Measurements from ENCODE around the gene ZNF593.

Gene ZNF593

GRCh38 chr1:26171084-26172072 is 1.7 kb downstream of the ZNF593 start, which contains the start of gene ZNF593OS:
Gene ZNF593OS (minus strand): TSS chr1:26171832. CDS start chr1:26171661, 171 bp downstream.
- Histone ChIP-seq H3K4me3 (ENCODE audit: low read depth, low read length) (peak within 1 kb of the TSS; percentile 87), H3K36me3 (replicated peaks) (no peaks in the 10 kb centered on the region), H3K27ac (no peak within 1 kb of the TSS), H3K27me3 (replicated peaks) (no peaks in the 10 kb centered on the region)
- DNase-seq = no peak
- TF ChIP-seq, protein P1, sequence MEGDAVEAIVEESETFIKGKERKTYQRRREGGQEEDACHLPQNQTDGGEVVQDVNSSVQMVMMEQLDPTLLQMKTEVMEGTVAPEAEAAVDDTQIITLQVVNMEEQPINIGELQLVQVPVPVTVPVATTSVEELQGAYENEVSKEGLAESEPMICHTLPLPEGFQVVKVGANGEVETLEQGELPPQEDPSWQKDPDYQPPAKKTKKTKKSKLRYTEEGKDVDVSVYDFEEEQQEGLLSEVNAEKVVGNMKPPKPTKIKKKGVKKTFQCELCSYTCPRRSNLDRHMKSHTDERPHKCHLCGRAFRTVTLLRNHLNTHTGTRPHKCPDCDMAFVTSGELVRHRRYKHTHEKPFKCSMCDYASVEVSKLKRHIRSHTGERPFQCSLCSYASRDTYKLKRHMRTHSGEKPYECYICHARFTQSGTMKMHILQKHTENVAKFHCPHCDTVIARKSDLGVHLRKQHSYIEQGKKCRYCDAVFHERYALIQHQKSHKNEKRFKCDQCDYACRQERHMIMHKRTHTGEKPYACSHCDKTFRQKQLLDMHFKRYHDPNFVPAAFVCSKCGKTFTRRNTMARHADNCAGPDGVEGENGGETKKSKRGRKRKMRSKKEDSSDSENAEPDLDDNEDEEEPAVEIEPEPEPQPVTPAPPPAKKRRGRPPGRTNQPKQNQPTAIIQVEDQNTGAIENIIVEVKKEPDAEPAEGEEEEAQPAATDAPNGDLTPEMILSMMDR (IDR thresholded peaks at IDR 0.05; ENCODE audit: low read depth, low read length, missing control alignments) = no peak
- in situ Hi-C loops (cut with HindIII; ENCODE audit: low pct_ligation_motif_present, low sequenced_read_pairs) = no loop called here

DNA sequence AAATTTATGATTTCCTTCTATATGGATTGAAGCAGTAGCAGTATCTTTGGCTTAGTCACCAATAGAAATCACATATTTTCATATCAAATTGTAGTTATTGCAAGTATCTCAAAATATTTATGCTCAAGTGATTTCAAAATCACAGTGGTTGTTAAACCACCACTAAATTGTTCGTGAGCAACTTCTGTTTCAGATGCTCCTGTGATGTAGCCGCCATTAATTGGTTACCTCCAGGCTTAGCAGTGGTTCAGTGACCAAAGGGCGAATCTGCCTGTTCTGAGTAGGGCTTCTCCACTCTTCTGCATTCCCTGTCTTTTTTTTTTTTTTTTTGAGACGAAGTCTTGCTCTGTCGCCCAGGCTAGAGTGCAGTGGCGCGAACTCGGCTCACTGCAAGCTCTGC is 5.6 kb downstream of the ZNF593 start:
- in situ Hi-C loops (cut with HindIII; ENCODE audit: low pct_ligation_motif_present, low sequenced_read_pairs) = no loop called here
- no peaks in the 10 kb centered on the region for H3K27me3 ChIP-seq (replicated peaks)
- H3K27ac ChIP-seq = no peak overlapping the region
- H3K4me3 ChIP-seq (ENCODE audit: low read depth, low read length) = no peak overlapping the region
- TF ChIP-seq, protein P1 (IDR thresholded peaks at IDR 0.05; ENCODE audit: low read depth, low read length, missing control alignments) = no peak
- DNase-seq = no peak
- H3K36me3 ChIP-seq (replicated peaks) = no peaks in the 10 kb centered on the region

DNA sequence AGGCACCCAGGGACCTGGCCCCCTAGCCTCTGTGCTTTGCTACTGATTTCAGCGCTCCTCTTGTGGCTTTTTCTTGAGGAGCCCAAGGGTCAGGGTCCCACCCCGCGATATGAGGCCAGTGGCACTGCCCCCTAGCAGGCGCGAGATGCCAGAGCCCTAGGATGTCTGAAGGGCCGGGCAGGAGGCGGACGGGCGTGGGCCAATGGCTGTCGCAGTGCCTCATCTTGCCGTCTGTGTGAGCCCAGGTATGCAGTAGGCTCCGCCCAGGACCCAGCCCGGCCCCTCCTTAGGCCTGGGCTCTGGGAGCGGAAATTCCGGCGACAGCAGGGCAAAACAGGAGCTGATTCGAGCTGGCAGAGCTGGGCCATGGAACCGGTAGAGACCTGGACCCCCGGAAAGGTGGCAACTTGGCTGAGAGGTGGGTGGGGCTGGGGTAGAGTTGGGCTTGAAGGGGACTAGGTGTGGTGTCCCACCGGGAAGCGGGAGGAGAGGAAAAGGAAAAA is 7.5 kb downstream of the ZNF593 start, which contains the start of gene CNKSR1:
Gene CNKSR1 (plus strand): TSS at position 310 of the 503 bp plus-strand sequence. CDS start 57 bp downstream, at position 367.
- Histone ChIP-seq H3K36me3 (replicated peaks) (no peaks in the 10 kb centered on the region), H3K27me3 (replicated peaks) (no peaks in the 10 kb centered on the region), H3K4me3 (ENCODE audit: low read depth, low read length) (no peak within 1 kb of the TSS), H3K27ac (no peak within 1 kb of the TSS)
- DNase-seq = no peak
- TF ChIP-seq, protein P1 (IDR thresholded peaks at IDR 0.05; ENCODE audit: low read depth, low read length, missing control alignments) = no peak
- in situ Hi-C loops (cut with HindIII; ENCODE audit: low pct_ligation_motif_present, low sequenced_read_pairs) = no loop called here

- Histone ChIP-seq H3K4me3 (ENCODE audit: low read depth, low read length) (no peak overlapping the region), H3K36me3 (replicated peaks) (no peaks in the 10 kb centered on the region), H3K27ac (no peak overlapping the region), H3K27me3 (replicated peaks) (no peaks in the 10 kb centered on the region)
- no peak for DNase-seq
- TF ChIP-seq, protein P1 (IDR thresholded peaks at IDR 0.05; ENCODE audit: low read depth, low read length, missing control alignments) = no peak
- in situ Hi-C loops (cut with HindIII; ENCODE audit: low pct_ligation_motif_present, low sequenced_read_pairs) = no loop called here
These were observed 10.3 kb downstream of the ZNF593 start for GRCh38 chr1:26180010-26180506.

GRCh38 chr1:26181586-26182382 is 12.1 kb downstream of the ZNF593 start:
- no peak for DNase-seq
- Histone ChIP-seq H3K4me3 (ENCODE audit: low read depth, low read length) (no peak overlapping the region), H3K27me3 (replicated peaks) (no peaks in the 10 kb centered on the region), H3K36me3 (replicated peaks) (no peaks in the 10 kb centered on the region), H3K27ac (no peak overlapping the region)
- in situ Hi-C loops (cut with HindIII; ENCODE audit: low pct_ligation_motif_present, low sequenced_read_pairs) = no loop called here
- TF ChIP-seq, protein P1 (IDR thresholded peaks at IDR 0.05; ENCODE audit: low read depth, low read length, missing control alignments) = no peak

All from brain microvascular endothelial cell (primary cell).